PC-9 (cell line): ENCODE data around the gene LRP3. TPM values are rescaled to one million over a fixed set of nuclear protein-coding genes. Genes with fewer than 3 reads are reported as not detected.

Source experiments
- BruUV-seq: library from RNA; stranded (reverse); fragments of 400-500 nt; replicated peaks from 2 replicates; lab custom pipeline; 2021; lab: Mats Ljungman, UMichigan
- CTCF ChIA-PET: fragments of 300-600 bp; sonication (Branson Sonifier 250); formaldehyde crosslinking; loops from one replicate; lab custom pipeline; 2022; ENCODE audit warnings: antibody characterized with exemption; lab: Charles Lee
- POLR2A ChIA-PET: fragments of 300-600 bp; sonication (Branson Sonifier 250); formaldehyde crosslinking; loops from one replicate; lab custom pipeline; 2022; ENCODE audit warnings: antibody characterized with exemption; ENCODE audit not compliant: unreplicated experiment; lab: Charles Lee
- DNase-seq, 2 experiments: peaks; one replicate each; pipeline versions ENCODE4 v3.0.0 to v3.0.0-alpha.2; 2015 to 2022; ENCODE audit warnings: mixed read lengths in 1 of 2
- H2AFZ ChIP-seq: fragments of 200-600 bp; sonication (generic); 2 replicates; pipeline ENCODE4 v1.8.1; 2017; ENCODE audit warnings: antibody characterized with exemption
- H3F3A ChIP-seq: fragments of 200-600 bp; sonication (generic); 2 replicates; pipeline ENCODE4 v1.8.1; 2017; ENCODE audit warnings: antibody characterized with exemption, mild to moderate bottlenecking, low read depth; ENCODE audit not compliant: insufficient read depth
- H3K27ac ChIP-seq: fragments of 200-600 bp; sonication (generic); 2 replicates; pipeline ENCODE4 v1.6.1; 2016; ENCODE audit warnings: mixed run types
- H3K27me3 ChIP-seq: fragments of 200-600 bp; sonication (generic); 2 replicates; pipeline ENCODE4 v1.6.1; 2016; ENCODE audit warnings: low read depth, mixed run types; ENCODE audit not compliant: insufficient read depth
- H3K36me3 ChIP-seq: fragments of 200-600 bp; sonication (generic); 2 replicates; pipeline ENCODE4 v1.6.1; 2016; ENCODE audit warnings: low read depth, mixed run types
- H3K4me1 ChIP-seq: fragments of 200-600 bp; sonication (generic); replicated peaks from 2 replicates; pipeline ENCODE4 v1.6.1; 2016; ENCODE audit warnings: mixed run types; ENCODE audit not compliant: insufficient read depth
- H3K4me2 ChIP-seq: fragments of 200-600 bp; sonication (generic); 2 replicates; pipeline ENCODE4 v1.6.1; 2017; ENCODE audit warnings: mixed run types
- H3K4me3 ChIP-seq: fragments of 200-600 bp; sonication (generic); 2 replicates; pipeline ENCODE4 v1.6.1; 2016; ENCODE audit warnings: mixed run types
- H3K79me2 ChIP-seq: fragments of 200-600 bp; sonication (generic); 2 replicates; pipeline ENCODE4 v1.6.1; 2017; ENCODE audit warnings: low read depth, mixed run types
- H3K9me2 ChIP-seq: fragments of 200-600 bp; sonication (generic); 2 replicates; pipeline ENCODE4 v1.8.1; 2017; ENCODE audit warnings: mild to moderate bottlenecking; ENCODE audit not compliant: insufficient read depth
- H3K9me3 ChIP-seq: fragments of 200-600 bp; sonication (generic); 2 replicates; pipeline ENCODE4 v1.8.1; 2016; ENCODE audit warnings: low read depth; ENCODE audit not compliant: insufficient read depth
- H4K20me1 ChIP-seq: fragments of 200-600 bp; sonication (generic); 2 replicates; pipeline ENCODE4 v1.8.1; 2017; ENCODE audit not compliant: insufficient read depth
- EZH2 ChIP-seq: fragments of 200-600 bp; sonication (generic); IDR thresholded peaks from 2 replicates; pipeline ENCODE4 v1.8.0; 2017; ENCODE audit warnings: antibody characterized with exemption, low read depth
- intact Hi-C: fragments of 100-400 bp; cut with micrococcal nuclease; formaldehyde crosslinking; loops from one replicate; pipeline ENCODE4 v1.10.0; 2022; ENCODE audit not compliant: unreplicated experiment
- total RNA-seq: library from RNA; stranded (reverse); gene quantifications from 2 replicates; pipeline ENCODE4 v1.2.3, GENCODE V29; 2021
- TF ChIP-seq, protein P1 (sequence below): fragments of 200-600 bp; sonication (generic); conservative IDR thresholded peaks from 2 replicates; pipeline ENCODE4 v1.6.1; 2017; ENCODE audit warnings: mixed run types, antibody characterized with exemption, mild to moderate bottlenecking, moderate library complexity

The LRP3 gene
- total RNA-seq, 1 experiment from 2014 or later: 2.3 TPM

DNA sequence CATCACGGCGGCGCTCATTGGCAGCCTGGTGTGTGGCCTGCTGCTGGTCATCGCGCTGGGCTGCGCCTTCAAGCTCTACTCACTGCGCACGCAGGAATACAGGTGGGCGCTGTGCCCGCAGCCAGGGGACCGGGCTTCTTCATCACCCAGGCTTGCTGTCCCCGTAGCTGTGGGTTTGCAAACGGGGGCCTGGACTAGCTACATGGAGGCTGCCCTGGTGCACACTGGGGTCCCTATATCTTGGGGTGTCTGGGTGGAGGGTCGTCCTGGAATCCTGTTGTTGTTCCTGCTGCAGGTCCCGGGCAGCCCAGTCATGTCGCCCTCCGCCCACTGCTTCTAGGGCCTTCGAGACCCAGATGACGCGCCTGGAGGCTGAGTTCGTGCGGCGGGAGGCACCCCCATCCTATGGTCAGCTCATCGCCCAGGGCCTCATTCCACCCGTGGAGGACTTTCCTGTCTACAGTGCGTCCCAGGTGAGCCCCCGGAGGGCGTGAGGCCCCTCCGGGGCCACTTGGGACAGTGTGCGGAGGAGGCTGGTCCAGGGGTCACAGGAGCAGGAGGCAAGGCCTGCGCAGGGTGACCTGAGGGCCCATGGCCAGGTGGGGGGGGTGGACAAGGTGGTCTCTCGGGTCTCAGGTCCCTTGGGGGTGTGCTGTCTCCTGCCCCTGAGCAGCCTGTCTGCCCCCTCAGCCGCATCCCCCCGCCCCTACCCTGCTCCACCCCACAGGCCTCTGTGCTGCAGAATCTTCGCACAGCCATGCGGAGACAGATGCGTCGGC is 12.3 kb downstream of the LRP3 start:
- DNase-seq: no peak
- Histone ChIP-seq H2AFZ (no peak overlapping the region), H4K20me1 (no peaks in the 10 kb centered on the region), H3K36me3 (no peaks in the 10 kb centered on the region), H3K4me2 (no peak overlapping the region), H3K79me2 (no peaks in the 10 kb centered on the region), H3K4me1 (no peaks in the 10 kb centered on the region), H3F3A (no peaks in the 10 kb centered on the region), H3K27ac (no peak overlapping the region), H3K27me3 (no peaks in the 10 kb centered on the region), H3K4me3 (no peak overlapping the region), H3K9me2 (no peaks in the 10 kb centered on the region), H3K9me3 (no peaks in the 10 kb centered on the region)
- intact Hi-C loops: no loop called here
- no TSS peak for BruUV-seq
- CTCF ChIA-PET: no interaction called here
- TF ChIP-seq, protein P1, sequence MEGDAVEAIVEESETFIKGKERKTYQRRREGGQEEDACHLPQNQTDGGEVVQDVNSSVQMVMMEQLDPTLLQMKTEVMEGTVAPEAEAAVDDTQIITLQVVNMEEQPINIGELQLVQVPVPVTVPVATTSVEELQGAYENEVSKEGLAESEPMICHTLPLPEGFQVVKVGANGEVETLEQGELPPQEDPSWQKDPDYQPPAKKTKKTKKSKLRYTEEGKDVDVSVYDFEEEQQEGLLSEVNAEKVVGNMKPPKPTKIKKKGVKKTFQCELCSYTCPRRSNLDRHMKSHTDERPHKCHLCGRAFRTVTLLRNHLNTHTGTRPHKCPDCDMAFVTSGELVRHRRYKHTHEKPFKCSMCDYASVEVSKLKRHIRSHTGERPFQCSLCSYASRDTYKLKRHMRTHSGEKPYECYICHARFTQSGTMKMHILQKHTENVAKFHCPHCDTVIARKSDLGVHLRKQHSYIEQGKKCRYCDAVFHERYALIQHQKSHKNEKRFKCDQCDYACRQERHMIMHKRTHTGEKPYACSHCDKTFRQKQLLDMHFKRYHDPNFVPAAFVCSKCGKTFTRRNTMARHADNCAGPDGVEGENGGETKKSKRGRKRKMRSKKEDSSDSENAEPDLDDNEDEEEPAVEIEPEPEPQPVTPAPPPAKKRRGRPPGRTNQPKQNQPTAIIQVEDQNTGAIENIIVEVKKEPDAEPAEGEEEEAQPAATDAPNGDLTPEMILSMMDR: no peak
- TF ChIP-seq EZH2: no peak
- POLR2A ChIA-PET: no interaction called here

DNA sequence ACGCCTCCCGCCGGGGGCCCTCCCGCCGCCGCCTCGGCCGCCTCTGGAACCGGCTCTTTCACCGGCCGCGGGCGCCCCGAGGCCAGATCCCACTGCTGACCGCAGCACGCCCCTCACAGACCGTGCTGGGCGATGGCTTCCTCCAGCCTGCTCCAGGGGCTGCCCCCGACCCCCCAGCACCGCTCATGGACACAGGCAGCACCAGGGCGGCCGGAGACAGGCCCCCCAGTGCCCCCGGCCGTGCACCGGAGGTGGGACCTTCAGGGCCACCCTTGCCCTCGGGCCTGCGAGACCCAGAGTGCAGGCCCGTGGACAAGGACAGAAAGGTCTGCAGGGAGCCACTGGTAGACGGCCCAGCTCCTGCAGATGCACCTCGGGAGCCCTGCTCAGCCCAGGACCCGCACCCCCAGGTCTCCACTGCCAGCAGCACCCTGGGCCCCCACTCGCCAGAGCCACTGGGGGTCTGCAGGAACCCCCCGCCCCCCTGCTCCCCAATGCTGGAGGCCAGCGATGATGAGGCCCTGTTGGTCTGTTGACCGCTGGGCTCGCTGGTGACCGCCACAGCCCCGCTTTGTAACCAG is 13.0 kb downstream of the LRP3 start:
- no peak overlapping the region for H2AFZ ChIP-seq
- H3K36me3 ChIP-seq: no peaks in the 10 kb centered on the region
- DNase-seq: no peak
- 0 out of 2 replicates have a peak, but pooled peaks cover 5% of the 10 kb centered on the region for H3K27me3 ChIP-seq
- no peaks in the 10 kb centered on the region for H3K4me1 ChIP-seq
- no peaks in the 10 kb centered on the region for H4K20me1 ChIP-seq
- ChIA-PET POLR2A (no interaction called here), CTCF (no interaction called here)
- H3K79me2 ChIP-seq: no peaks in the 10 kb centered on the region
- H3K4me2 ChIP-seq: no peak overlapping the region
- no peak overlapping the region for H3K27ac ChIP-seq
- H3K9me3 ChIP-seq: no peaks in the 10 kb centered on the region
- BruUV-seq: no TSS peak
- no peaks in the 10 kb centered on the region for H3K9me2 ChIP-seq
- no peaks in the 10 kb centered on the region for H3F3A ChIP-seq
- no peak overlapping the region for H3K4me3 ChIP-seq
- intact Hi-C loops: no loop called here
- TF ChIP-seq EZH2: no peak
- TF ChIP-seq, protein P1: no peak

DNA sequence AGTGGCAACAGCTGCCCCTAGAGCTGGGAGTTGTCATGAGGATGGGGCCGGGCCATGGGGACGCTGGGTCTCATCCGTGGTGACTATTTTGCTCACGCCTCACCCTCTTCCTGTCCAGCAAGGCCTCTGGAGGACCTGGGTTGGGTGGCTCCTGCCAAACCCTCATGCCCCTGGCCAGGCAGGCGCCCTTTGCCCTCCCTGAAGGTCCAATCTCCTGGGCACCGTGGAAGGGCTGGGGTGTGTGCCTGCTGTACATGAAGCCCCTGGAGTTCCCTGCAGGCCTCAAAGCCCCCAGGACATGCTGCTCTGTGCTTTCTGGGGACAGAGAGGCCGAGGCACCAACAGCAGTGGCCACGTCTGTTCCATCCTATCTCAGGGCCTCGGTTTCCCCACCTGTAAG is 13.8 kb downstream of the LRP3 start:
- Histone ChIP-seq H3F3A (no peaks in the 10 kb centered on the region), H3K79me2 (no peaks in the 10 kb centered on the region), H3K9me3 (no peaks in the 10 kb centered on the region), H3K27me3 (peaks cover 12% of the 10 kb centered on the region; the same call in 1 of the 2 replicates), H3K9me2 (no peaks in the 10 kb centered on the region), H4K20me1 (no peaks in the 10 kb centered on the region), H3K4me1 (no peaks in the 10 kb centered on the region), H2AFZ (no peak overlapping the region), H3K36me3 (no peaks in the 10 kb centered on the region), H3K4me2 (no peak overlapping the region), H3K4me3 (no peak overlapping the region), H3K27ac (no peak overlapping the region)
- no peak for DNase-seq
- POLR2A ChIA-PET: no interaction called here
- no TSS peak for BruUV-seq
- CTCF ChIA-PET: no interaction called here
- TF ChIP-seq, protein P1: no peak
- intact Hi-C loops: no loop called here
